PC-9 (cell line): ENCODE results near the gene FDPS.

Experiments used
- EZH2 ChIP-seq: fragments of 200-600 bp; sonication (generic); IDR thresholded peaks from 2 replicates; pipeline ENCODE4 v1.8.0; 2017; ENCODE audit warnings: antibody characterized with exemption, low read depth
- TF ChIP-seq, protein P1 (sequence below): fragments of 200-600 bp; sonication (generic); conservative IDR thresholded peaks from 2 replicates; pipeline ENCODE4 v1.6.1; 2017; ENCODE audit warnings: mixed run types, antibody characterized with exemption, mild to moderate bottlenecking, moderate library complexity

DNA sequence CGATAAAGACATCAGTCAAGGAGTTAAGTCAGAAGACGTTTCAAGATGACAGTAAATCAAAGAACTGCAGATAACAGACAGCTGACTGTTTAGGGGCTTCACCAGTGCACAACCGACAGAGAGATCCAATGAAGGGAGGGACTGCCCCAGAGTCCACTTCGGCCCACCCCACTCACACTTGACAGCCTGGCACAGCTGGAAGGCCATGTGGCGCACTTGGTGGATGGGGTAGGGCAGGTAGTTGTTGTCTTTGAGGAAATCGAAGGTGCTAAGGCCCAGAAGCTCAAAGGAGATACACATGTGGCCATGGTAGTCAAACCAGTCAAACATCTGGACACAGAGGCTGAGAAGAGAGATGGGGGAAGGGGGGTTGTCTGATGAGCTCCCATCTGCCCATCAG is 42.1 kb upstream of the FDPS start:
- TF ChIP-seq, protein P1, sequence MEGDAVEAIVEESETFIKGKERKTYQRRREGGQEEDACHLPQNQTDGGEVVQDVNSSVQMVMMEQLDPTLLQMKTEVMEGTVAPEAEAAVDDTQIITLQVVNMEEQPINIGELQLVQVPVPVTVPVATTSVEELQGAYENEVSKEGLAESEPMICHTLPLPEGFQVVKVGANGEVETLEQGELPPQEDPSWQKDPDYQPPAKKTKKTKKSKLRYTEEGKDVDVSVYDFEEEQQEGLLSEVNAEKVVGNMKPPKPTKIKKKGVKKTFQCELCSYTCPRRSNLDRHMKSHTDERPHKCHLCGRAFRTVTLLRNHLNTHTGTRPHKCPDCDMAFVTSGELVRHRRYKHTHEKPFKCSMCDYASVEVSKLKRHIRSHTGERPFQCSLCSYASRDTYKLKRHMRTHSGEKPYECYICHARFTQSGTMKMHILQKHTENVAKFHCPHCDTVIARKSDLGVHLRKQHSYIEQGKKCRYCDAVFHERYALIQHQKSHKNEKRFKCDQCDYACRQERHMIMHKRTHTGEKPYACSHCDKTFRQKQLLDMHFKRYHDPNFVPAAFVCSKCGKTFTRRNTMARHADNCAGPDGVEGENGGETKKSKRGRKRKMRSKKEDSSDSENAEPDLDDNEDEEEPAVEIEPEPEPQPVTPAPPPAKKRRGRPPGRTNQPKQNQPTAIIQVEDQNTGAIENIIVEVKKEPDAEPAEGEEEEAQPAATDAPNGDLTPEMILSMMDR, result no peak
- TF ChIP-seq EZH2, result no peak
